Suprapubic skin (tissue), 4 donors: ENCODE measurements around the gene FBXO38. TPM values are rescaled to one million over a fixed set of nuclear protein-coding genes. Genes with fewer than 3 reads are reported as not detected.

ENCODE experiments used
- DNase-seq, 2 donors: peaks; one replicate each; pipeline ENCODE4 v3.0.0-alpha.2; 2019; ENCODE audit warnings: low spot score in 2 of 2
- H3K27ac ChIP-seq: fragments of 200-600 bp; sonication (generic); one replicate; pipeline ENCODE4 v1.5.1; 2019
- H3K27me3 ChIP-seq: fragments of 200-600 bp; sonication (generic); one replicate; pipeline ENCODE4 v1.5.1; 2019
- H3K36me3 ChIP-seq: fragments of 200-600 bp; sonication (generic); one replicate; pipeline ENCODE4 v1.5.1; 2019
- H3K4me1 ChIP-seq: fragments of 200-600 bp; sonication (generic); one replicate; pipeline ENCODE4 v1.5.1; 2019
- H3K4me3 ChIP-seq: fragments of 200-600 bp; sonication (generic); one replicate; pipeline ENCODE4 v1.5.1; 2019; ENCODE audit warnings: mild to moderate bottlenecking
- H3K9me3 ChIP-seq: fragments of 200-600 bp; sonication (generic); one replicate; pipeline ENCODE4 v1.5.1; 2019
- EP300 ChIP-seq: sonication (generic); formaldehyde crosslinking; IDR thresholded peaks from one replicate; pipeline ENCODE4 v1.6.1; 2017; ENCODE audit warnings: antibody characterized with exemption
- POLR2A ChIP-seq, 2 donors: fragments of 450-650 bp; IDR thresholded peaks; one replicate each; pipeline ENCODE4 v1.6.1; 2017; ENCODE audit warnings: antibody characterized with exemption in 2 of 2, mild to moderate bottlenecking in 2 of 2, moderate library complexity in 2 of 2
- POLR2AphosphoS5 ChIP-seq, 3 donors: sonication (generic); formaldehyde crosslinking; IDR thresholded peaks; one replicate each; pipeline ENCODE4 v1.6.1; 2017; ENCODE audit warnings: antibody characterized with exemption in 3 of 3
- WGBS: methylation state at CpG from one replicate; pipeline ENCODE4 v1.1.5; 2018; 5-methylcytosine and 5-hydroxymethylcytosine counted together
- total RNA-seq, 4 donors: library from RNA; depleted of rRNA; stranded (reverse); fragments of >200 nt; gene quantifications; one replicate each; pipeline ENCODE4 v1.1.0, GENCODE V29; 2016
- TF ChIP-seq, protein P1 (sequence below), 2 donors: fragments of 200-600 bp in 1 of 2; fragments of 450-650 bp in 1 of 2; sonication (generic) in 1 of 2; IDR thresholded peaks; one replicate each; pipeline ENCODE4 v1.5.1; 2016 to 2019; ENCODE audit warnings: antibody characterized with exemption in 2 of 2, mild to moderate bottlenecking in 1 of 2, moderate library complexity in 1 of 2

Gene FBXO38
- total RNA-seq, 4 donors from 2014 or later = 18.2 to 98.8 (median 33.1) TPM

DNA sequence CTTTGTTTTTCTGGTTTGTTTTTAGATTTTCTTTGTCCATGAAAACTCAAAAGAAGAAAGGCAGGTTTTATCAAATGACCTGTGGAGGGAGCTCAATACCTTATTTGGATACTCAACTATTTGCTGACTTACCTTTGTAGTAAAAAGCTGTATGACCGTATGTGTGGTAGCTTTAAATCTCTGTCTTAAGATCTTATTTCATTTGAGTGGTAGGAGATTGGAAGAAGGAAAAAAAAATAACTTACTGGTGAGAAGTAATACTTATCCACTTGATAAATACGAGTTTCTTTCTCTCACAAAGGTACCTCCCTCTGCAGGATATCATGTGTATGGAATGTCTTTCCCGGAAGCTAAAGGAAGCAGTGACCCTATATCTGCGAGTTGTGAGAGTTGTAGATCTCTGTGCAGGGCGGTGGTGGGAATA, 15.0 kb downstream of the FBXO38 start:
- H3K4me1 ChIP-seq = peaks cover 5% of the 10 kb centered on the region
- no peak for TF ChIP-seq POLR2AphosphoS5 (IDR thresholded peaks at IDR 0.05)
- TF ChIP-seq POLR2A (IDR thresholded peaks at IDR 0.05) = no peak
- TF ChIP-seq EP300 = no peak
- TF ChIP-seq, protein P1, sequence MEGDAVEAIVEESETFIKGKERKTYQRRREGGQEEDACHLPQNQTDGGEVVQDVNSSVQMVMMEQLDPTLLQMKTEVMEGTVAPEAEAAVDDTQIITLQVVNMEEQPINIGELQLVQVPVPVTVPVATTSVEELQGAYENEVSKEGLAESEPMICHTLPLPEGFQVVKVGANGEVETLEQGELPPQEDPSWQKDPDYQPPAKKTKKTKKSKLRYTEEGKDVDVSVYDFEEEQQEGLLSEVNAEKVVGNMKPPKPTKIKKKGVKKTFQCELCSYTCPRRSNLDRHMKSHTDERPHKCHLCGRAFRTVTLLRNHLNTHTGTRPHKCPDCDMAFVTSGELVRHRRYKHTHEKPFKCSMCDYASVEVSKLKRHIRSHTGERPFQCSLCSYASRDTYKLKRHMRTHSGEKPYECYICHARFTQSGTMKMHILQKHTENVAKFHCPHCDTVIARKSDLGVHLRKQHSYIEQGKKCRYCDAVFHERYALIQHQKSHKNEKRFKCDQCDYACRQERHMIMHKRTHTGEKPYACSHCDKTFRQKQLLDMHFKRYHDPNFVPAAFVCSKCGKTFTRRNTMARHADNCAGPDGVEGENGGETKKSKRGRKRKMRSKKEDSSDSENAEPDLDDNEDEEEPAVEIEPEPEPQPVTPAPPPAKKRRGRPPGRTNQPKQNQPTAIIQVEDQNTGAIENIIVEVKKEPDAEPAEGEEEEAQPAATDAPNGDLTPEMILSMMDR (IDR thresholded peaks at IDR 0.05) = no peak
- H3K27ac ChIP-seq = no peak overlapping the region

GRCh38 chr5:148401604-148402003, 17.8 kb downstream of the FBXO38 start:
- 65% methylated on average over 2 of the region's 2 CpGs for WGBS
- H3K36me3 ChIP-seq = peaks cover 58% of the 10 kb centered on the region

More for the DNA sequence above, 15.0 kb downstream of the FBXO38 start:
- no peak for DNase-seq
- Histone ChIP-seq H3K9me3 (no peaks in the 10 kb centered on the region), H3K27me3 (no peaks in the 10 kb centered on the region), H3K4me3 (no peak overlapping the region), H3K36me3 (peaks cover 46% of the 10 kb centered on the region)
- WGBS = 77% methylated on average over 5 of the region's 5 CpGs

DNA sequence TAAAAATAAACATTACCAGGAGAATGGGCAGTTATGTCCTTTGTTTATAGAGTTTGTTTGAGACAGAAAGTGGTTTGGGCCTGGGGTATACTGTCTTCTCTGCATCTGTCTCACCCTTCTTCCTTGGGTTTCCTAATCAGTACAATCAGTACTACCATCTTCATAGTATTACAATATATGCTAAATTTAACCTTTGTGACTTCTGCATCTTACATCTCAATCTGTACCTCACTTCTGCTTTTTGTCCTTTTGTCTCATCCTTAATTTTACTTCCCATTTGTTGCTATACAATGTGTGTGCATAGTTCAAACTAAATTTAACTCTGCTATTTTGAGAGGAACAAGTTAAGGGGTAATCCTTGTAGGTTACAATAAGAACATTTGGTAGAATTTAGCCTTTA, 19.6 kb downstream of the FBXO38 start:
- H3K36me3 ChIP-seq = peaks cover 71% of the 10 kb centered on the region
- no peaks in the 10 kb centered on the region for H3K27me3 ChIP-seq
- TF ChIP-seq POLR2AphosphoS5 (IDR thresholded peaks at IDR 0.05) (no peak), EP300 (no peak), POLR2A (IDR thresholded peaks at IDR 0.05) (no peak)
- TF ChIP-seq, protein P1 (IDR thresholded peaks at IDR 0.05) = no peak
- no peak for DNase-seq
- peaks cover under 1% of the 10 kb centered on the region for H3K4me1 ChIP-seq
- H3K9me3 ChIP-seq = no peaks in the 10 kb centered on the region
- H3K4me3 ChIP-seq = no peak overlapping the region
- H3K27ac ChIP-seq = no peak overlapping the region

More at GRCh38 chr5:148401604-148402003, 17.8 kb downstream of the FBXO38 start:
- Histone ChIP-seq H3K4me1 (peaks cover 5% of the 10 kb centered on the region), H3K27ac (peak overlapping the region; percentile 7), H3K27me3 (no peaks in the 10 kb centered on the region), H3K4me3 (no peak overlapping the region), H3K9me3 (no peaks in the 10 kb centered on the region)
- DNase-seq = no peak
- TF ChIP-seq POLR2AphosphoS5 (IDR thresholded peaks at IDR 0.05) = no peak
- TF ChIP-seq, protein P1 (IDR thresholded peaks at IDR 0.05) = no peak
- TF ChIP-seq POLR2A (IDR thresholded peaks at IDR 0.05) = no peak
- TF ChIP-seq EP300 = no peak

GRCh38 chr5:148406406-148406805, 22.6 kb downstream of the FBXO38 start:
- Histone ChIP-seq H3K4me3 (no peak overlapping the region), H3K27me3 (no peaks in the 10 kb centered on the region), H3K36me3 (peaks cover 81% of the 10 kb centered on the region), H3K27ac (no peak overlapping the region), H3K9me3 (no peaks in the 10 kb centered on the region), H3K4me1 (no peaks in the 10 kb centered on the region)
- TF ChIP-seq EP300 (no peak), POLR2AphosphoS5 (IDR thresholded peaks at IDR 0.05) (no peak), POLR2A (IDR thresholded peaks at IDR 0.05) (no peak)
- TF ChIP-seq, protein P1 (IDR thresholded peaks at IDR 0.05) = no peak
- 96% methylated on average over 3 of the region's 3 CpGs for WGBS
- DNase-seq = no peak

- Histone ChIP-seq H3K4me1 (no peaks in the 10 kb centered on the region), H3K36me3 (peaks cover 81% of the 10 kb centered on the region), H3K27ac (no peak overlapping the region), H3K9me3 (no peaks in the 10 kb centered on the region), H3K27me3 (no peaks in the 10 kb centered on the region), H3K4me3 (no peak overlapping the region)
- TF ChIP-seq POLR2AphosphoS5 (IDR thresholded peaks at IDR 0.05) = no peak
- TF ChIP-seq, protein P1 (IDR thresholded peaks at IDR 0.05) = no peak
- no peak for TF ChIP-seq POLR2A (IDR thresholded peaks at IDR 0.05)
- 80% methylated on average over 3 of the region's 3 CpGs for WGBS
- DNase-seq = no peak
These were observed 24.3 kb downstream of the FBXO38 start for GRCh38 chr5:148408092-148408491.
